ENCODE data around the gene WDSUB1.

DNA sequence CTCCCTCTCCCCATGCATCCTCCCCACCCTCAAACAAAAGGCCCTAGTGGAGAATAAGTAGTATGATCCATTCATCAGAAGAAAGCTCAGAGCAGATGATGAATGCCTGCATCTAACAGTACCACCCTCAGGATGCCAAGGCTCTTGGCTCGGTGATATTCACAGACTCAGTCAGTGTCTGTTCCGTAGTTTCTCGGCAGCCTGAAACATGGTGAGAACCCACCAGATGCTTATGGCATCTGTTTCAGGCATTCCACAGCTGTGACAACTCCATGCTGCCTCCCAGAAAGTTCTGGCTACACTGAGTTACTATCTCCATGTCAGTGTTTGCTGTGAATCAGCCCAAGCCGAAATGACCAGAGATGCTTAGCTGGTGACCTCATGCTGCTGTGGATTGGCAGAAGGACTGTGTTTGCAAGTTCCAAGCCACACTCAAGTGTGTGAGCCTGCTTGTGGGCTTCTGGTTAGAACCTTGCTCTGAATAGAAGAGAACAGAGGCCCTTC lies 83.9 kb downstream of the WDSUB1 start:
- TF ChIP-seq POLR2A (IDR thresholded peaks at IDR 0.05): no peak
- TF ChIP-seq, protein P1, sequence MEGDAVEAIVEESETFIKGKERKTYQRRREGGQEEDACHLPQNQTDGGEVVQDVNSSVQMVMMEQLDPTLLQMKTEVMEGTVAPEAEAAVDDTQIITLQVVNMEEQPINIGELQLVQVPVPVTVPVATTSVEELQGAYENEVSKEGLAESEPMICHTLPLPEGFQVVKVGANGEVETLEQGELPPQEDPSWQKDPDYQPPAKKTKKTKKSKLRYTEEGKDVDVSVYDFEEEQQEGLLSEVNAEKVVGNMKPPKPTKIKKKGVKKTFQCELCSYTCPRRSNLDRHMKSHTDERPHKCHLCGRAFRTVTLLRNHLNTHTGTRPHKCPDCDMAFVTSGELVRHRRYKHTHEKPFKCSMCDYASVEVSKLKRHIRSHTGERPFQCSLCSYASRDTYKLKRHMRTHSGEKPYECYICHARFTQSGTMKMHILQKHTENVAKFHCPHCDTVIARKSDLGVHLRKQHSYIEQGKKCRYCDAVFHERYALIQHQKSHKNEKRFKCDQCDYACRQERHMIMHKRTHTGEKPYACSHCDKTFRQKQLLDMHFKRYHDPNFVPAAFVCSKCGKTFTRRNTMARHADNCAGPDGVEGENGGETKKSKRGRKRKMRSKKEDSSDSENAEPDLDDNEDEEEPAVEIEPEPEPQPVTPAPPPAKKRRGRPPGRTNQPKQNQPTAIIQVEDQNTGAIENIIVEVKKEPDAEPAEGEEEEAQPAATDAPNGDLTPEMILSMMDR (IDR thresholded peaks at IDR 0.05): no peak

Data from esophagus squamous epithelium (tissue), 4 donors.